Right cardiac atrium (tissue), 5 donors: ENCODE measurements around the gene LAX1. TPM values are rescaled to one million over a fixed set of nuclear protein-coding genes. Genes with fewer than 3 reads are reported as not detected.
"Not testable (repeated sequence)": the region's sequence is repeated elsewhere in the genome, so short reads cannot be mapped to it uniquely, and the experiment has no call there.

Experiments used
- ATAC-seq, 2 donors: fragments of 200-7000 bp; cut with Tn5 transposase; one replicate each; pipeline versions ENCODE4 v1.8.0 to v1.9.1; 2020; ENCODE audit warnings: moderate library complexity in 2 of 2, mild to moderate bottlenecking in 1 of 2
- DNase-seq, 3 donors: peaks; one replicate each; pipeline ENCODE4 v3.0.0-alpha.2; 2020
- H3K27ac ChIP-seq: one replicate; pipeline ENCODE4 v1.5.1; 2013; ENCODE audit warnings: mild to moderate bottlenecking, low read length, control low read depth, moderate library complexity
- H3K27me3 ChIP-seq: one replicate; pipeline ENCODE4 v1.6.1; 2013; ENCODE audit not compliant: control insufficient read depth, insufficient read depth
- H3K4me1 ChIP-seq: one replicate; pipeline ENCODE4 v1.6.1; 2013; ENCODE audit warnings: low read length; ENCODE audit not compliant: control insufficient read depth, insufficient read depth
- H3K4me3 ChIP-seq: one replicate; pipeline ENCODE4 v1.5.1; 2013; ENCODE audit warnings: low read length, control low read depth
- H3K9me3 ChIP-seq: one replicate; pipeline ENCODE4 v1.6.1; 2013; ENCODE audit warnings: low read length; ENCODE audit not compliant: control insufficient read depth
- WGBS: extraction: QIAGEN DNeasy Blood & Tissue Kit; methylation state at CpG from one replicate; pipeline ENCODE4 v1.1.7; 2013; 5-methylcytosine and 5-hydroxymethylcytosine counted together
- intact Hi-C, 4 donors: fragments of 100-400 bp; cut with DNase I; formaldehyde crosslinking; loops; one replicate each; pipeline versions ENCODE4 v1.11.0 to v1.14.0; 2022 to 2023
- polyA plus RNA-seq: library from polyadenylated mRNA; stranded (reverse); fragments of 200-250 nt; gene quantifications from one replicate; pipeline ENCODE4 v1.2.3, GENCODE V29; 2013
- total RNA-seq, 4 donors: library from RNA; stranded (reverse); fragmentation: NEBNext Ultra II Directional; extraction: Animal tissue kit (Norgen Biotek cat#: 25700); gene quantifications; one replicate each; pipeline ENCODE4 v1.2.1, GENCODE V29; 2021
- donor health status: healthy with polysubstance abuse.
- donor health status: DM: no; HTN: yes; CAD: no.
- donor health status: DM: no; HTN: no; CAD: no.
- donor health status: DM: no; HTN: yes; CAD: no; lungs with severe emphysema.
- donor health status: DM: yes; HTN: yes; CAD: no.

LAX1 gene
- total and polyA plus RNA-seq, 5 donors: 0.14 to 0.43 (median 0.22) TPM

- DNase-seq (no peak), ATAC-seq (no peak)
- intact Hi-C loops: no loop called here
- Histone ChIP-seq H3K4me1 (no peaks in the 10 kb centered on the region), H3K9me3 (no peaks in the 10 kb centered on the region), H3K27me3 (no peaks in the 10 kb centered on the region), H3K4me3 (no peak overlapping the region), H3K27ac (no peak overlapping the region)
- WGBS: 52% methylated on average over 3 of the region's 3 CpGs
Observed at GRCh38 chr1:203751051-203751450, 13.9 kb upstream of the LAX1 start.

GRCh38 chr1:203751618-203752361 is 13.2 kb upstream of the LAX1 start:
- H3K27me3 ChIP-seq, ATAC-seq, DNase-seq, intact Hi-C loops, H3K27ac ChIP-seq, H3K9me3 ChIP-seq, H3K4me3 ChIP-seq, H3K4me1 ChIP-seq: not testable (repeated sequence)
- 95% methylated on average over 5 of the region's 5 CpGs for WGBS

- H3K4me1 ChIP-seq: no peaks in the 10 kb centered on the region
- ATAC-seq (no peak), DNase-seq (no peak)
- no peaks in the 10 kb centered on the region for H3K9me3 ChIP-seq
- H3K27ac ChIP-seq: no peak overlapping the region
- no peak overlapping the region for H3K4me3 ChIP-seq
- intact Hi-C loops: no loop called here
- 83% methylated on average over 4 of the region's 4 CpGs for WGBS
- no peaks in the 10 kb centered on the region for H3K27me3 ChIP-seq
Observed at GRCh38 chr1:203754455-203754864, 10.5 kb upstream of the LAX1 start.

GRCh38 chr1:203756036-203756435 is 8.9 kb upstream of the LAX1 start:
- WGBS: 84% methylated on average over 4 of the region's 4 CpGs
- H3K4me3 ChIP-seq: no peak overlapping the region
- ATAC-seq: no peak
- no peaks in the 10 kb centered on the region for H3K9me3 ChIP-seq
- H3K27ac ChIP-seq: no peak overlapping the region
- intact Hi-C loops: no loop called here
- no peaks in the 10 kb centered on the region for H3K27me3 ChIP-seq
- H3K4me1 ChIP-seq: no peaks in the 10 kb centered on the region
- no peak for DNase-seq

GRCh38 chr1:203758749-203759148 is 6.2 kb upstream of the LAX1 start:
- H3K27ac ChIP-seq, H3K9me3 ChIP-seq, H3K4me1 ChIP-seq, DNase-seq, H3K4me3 ChIP-seq, ATAC-seq, H3K27me3 ChIP-seq, intact Hi-C loops: not testable (repeated sequence)
- WGBS: 82% methylated on average over 2 of the region's 2 CpGs

GRCh38 chr1:203760506-203760905 is 4.5 kb upstream of the LAX1 start:
- H3K9me3 ChIP-seq: no peaks in the 10 kb centered on the region
- H3K4me3 ChIP-seq: no peak overlapping the region
- DNase-seq (no peak), ATAC-seq (no peak)
- no peaks in the 10 kb centered on the region for H3K4me1 ChIP-seq
- no peak overlapping the region for H3K27ac ChIP-seq
- H3K27me3 ChIP-seq: no peaks in the 10 kb centered on the region
- 93% methylated on average over 3 of the region's 3 CpGs for WGBS
- intact Hi-C loops: no loop called here

- DNase-seq, H3K27me3 ChIP-seq, H3K4me3 ChIP-seq, ATAC-seq, intact Hi-C loops, H3K9me3 ChIP-seq, H3K4me1 ChIP-seq, H3K27ac ChIP-seq: not testable (repeated sequence)
- WGBS: 80% methylated on average over 7 of the region's 7 CpGs
Observed at GRCh38 chr1:203761958-203762357, 3.0 kb upstream of the LAX1 start.

- 94% methylated on average over 1 of the region's 1 CpG for WGBS
- H3K9me3 ChIP-seq: no peaks in the 10 kb centered on the region
- no peak for DNase-seq
- H3K27me3 ChIP-seq: no peaks in the 10 kb centered on the region
- ATAC-seq: no peak
- H3K4me3 ChIP-seq: no peak overlapping the region
- no peaks in the 10 kb centered on the region for H3K4me1 ChIP-seq
- H3K27ac ChIP-seq: no peak overlapping the region
- intact Hi-C loops: no loop called here
Observed at GRCh38 chr1:203763505-203763904, 1.5 kb upstream of the LAX1 start.

- H3K9me3 ChIP-seq: no peaks in the 10 kb centered on the region
- no peak overlapping the region for H3K4me3 ChIP-seq
- WGBS: 89% methylated on average over 3 of the region's 3 CpGs
- H3K4me1 ChIP-seq: no peaks in the 10 kb centered on the region
- DNase-seq: no peak
- H3K27ac ChIP-seq: no peak overlapping the region
- intact Hi-C loops: no loop called here
- ATAC-seq: no peak
- no peaks in the 10 kb centered on the region for H3K27me3 ChIP-seq
Observed at GRCh38 chr1:203764105-203765028, 616 bp upstream of the LAX1 start.

GRCh38 chr1:203768256-203768655 is 3.3 kb downstream of the LAX1 start:
- intact Hi-C loops: no loop called here
- ATAC-seq (no peak), DNase-seq (no peak)
- H3K27ac ChIP-seq: no peak overlapping the region
- H3K4me1 ChIP-seq: peaks cover 4% of the 10 kb centered on the region
- H3K27me3 ChIP-seq: no peaks in the 10 kb centered on the region
- WGBS: 78% methylated on average over 6 of the region's 6 CpGs
- no peaks in the 10 kb centered on the region for H3K9me3 ChIP-seq
- no peak overlapping the region for H3K4me3 ChIP-seq
